ENCODE data around the gene DSE. TPM values are rescaled to one million over a fixed set of nuclear protein-coding genes. Genes with fewer than 3 reads are reported as not detected.
"Not testable (repeated sequence)": the region's sequence is repeated elsewhere in the genome, so short reads cannot be mapped to it uniquely, and the experiment has no call there.

The DSE gene
- total and polyA plus RNA-seq, 5 donors = 6.9 to 34.3 (median 24.6) TPM

DNA sequence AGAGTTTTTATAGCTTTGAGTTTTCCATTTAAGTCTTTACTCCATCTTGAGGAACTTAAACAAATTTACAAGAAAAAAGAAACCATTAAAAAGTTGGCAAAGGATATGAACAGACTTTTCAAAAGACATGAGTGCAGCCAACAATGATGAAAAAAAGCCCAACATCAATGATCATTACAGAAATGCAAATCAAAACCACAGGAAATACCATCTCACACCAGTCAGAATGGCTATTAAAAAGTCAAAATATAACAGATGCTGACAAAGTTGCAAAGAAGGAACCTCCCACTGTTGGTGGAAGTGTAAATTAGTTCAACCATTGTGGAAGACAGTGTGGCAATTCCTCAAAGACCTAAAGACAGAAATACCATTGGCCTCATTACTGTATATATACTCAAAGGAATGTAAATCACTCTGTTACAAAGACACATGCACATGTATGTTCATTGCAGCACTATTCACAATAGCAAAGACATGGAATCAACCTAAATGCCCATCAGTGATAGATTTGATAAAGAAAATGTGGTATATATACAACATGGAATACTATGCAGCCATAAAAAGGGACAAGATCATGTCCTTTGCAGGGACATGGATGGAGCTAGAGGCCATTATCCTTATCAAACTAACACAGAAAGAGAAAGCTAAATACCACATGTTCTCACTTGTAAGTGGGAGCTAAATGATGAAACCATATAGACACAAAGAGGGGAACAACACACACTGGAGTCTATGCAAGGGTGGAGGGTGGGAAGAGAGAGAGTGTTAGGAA is 35.9 kb upstream of the DSE start:
- intact Hi-C loops (cut with DNase I) = not testable (repeated sequence)

DNA sequence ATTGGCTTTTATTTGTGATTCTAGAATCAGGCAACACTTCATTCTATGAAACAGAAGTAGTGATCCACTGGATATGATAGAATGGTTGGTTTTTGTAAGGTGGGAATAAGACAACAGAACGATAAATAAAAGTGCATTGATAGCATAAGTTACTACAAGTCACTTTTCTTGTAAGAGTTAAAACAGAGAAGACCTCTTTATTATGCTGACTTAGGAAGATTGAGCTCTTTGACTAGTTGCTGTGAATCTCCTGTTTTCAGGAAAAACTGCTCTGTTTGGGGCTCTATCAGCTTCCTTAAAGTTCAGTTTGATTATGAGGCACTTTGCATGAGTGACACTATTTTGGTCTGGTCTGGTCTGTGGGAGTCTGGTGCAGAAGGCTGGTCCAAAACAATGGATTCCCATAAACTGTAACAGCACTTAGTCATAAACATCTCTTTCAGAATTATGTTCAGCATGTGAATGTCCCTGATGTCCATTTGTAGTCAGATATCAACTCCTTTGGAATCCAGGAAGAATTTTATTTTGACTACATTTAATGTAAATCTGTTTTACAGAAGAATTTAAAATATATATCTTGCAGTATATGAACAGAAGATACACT is 35.0 kb upstream of the DSE start:
- H3K27ac ChIP-seq (ENCODE audit: low read length) = no peak overlapping the region
- no peaks in the 10 kb centered on the region for H3K27me3 ChIP-seq (ENCODE audit: control insufficient read depth, insufficient read depth)
- H3K9me3 ChIP-seq (ENCODE audit: control insufficient read depth, low read length) = no peaks in the 10 kb centered on the region
- no peak for DNase-seq
- H3K4me1 ChIP-seq (ENCODE audit: control insufficient read depth, insufficient read depth, low read length) = no peaks in the 10 kb centered on the region
- WGBS = 90% methylated on average over 1 of the region's 1 CpG
- H3K4me3 ChIP-seq (ENCODE audit: low read length) = no peak overlapping the region
- no peak for ATAC-seq
- intact Hi-C loops (cut with DNase I) = no loop called here

More for the DNA sequence above, 35.9 kb upstream of the DSE start:
- H3K4me1 ChIP-seq (ENCODE audit: control insufficient read depth, insufficient read depth, low read length); ATAC-seq; H3K27me3 ChIP-seq (ENCODE audit: control insufficient read depth, insufficient read depth); H3K4me3 ChIP-seq (ENCODE audit: low read length); H3K9me3 ChIP-seq (ENCODE audit: control insufficient read depth, low read length); H3K27ac ChIP-seq (ENCODE audit: low read length); DNase-seq: not testable (repeated sequence)

DNA sequence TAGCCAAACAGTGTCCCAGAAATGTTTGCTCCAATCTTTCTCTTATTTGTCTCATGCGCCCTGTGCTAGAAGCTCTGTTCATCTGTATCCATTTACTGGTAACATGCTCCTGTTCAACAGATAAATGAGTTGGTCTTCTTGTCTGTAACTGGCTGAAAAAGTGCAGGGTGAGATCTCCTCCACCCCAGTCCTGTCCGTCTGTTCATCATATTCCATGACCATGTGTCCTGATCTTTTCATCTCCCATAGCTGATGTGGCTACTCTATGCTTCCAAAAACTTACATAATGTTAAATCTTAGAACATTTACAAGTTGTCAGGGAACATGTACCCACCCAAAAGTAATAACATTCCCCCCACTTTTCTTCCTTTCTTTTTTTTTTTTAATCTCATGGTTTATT is 31.8 kb upstream of the DSE start:
- H3K27ac ChIP-seq (ENCODE audit: low read length) = no peak overlapping the region
- H3K27me3 ChIP-seq (ENCODE audit: control insufficient read depth, insufficient read depth) = no peaks in the 10 kb centered on the region
- no peak overlapping the region for H3K4me3 ChIP-seq (ENCODE audit: low read length)
- H3K9me3 ChIP-seq (ENCODE audit: control insufficient read depth, low read length) = no peaks in the 10 kb centered on the region
- DNase-seq (no peak), ATAC-seq (peak in 1 of 2 donors; percentile 36)
- H3K4me1 ChIP-seq (ENCODE audit: control insufficient read depth, insufficient read depth, low read length) = no peaks in the 10 kb centered on the region
- intact Hi-C loops (cut with DNase I) = no loop called here
- 69% methylated on average over 2 of the region's 2 CpGs for WGBS

DNA sequence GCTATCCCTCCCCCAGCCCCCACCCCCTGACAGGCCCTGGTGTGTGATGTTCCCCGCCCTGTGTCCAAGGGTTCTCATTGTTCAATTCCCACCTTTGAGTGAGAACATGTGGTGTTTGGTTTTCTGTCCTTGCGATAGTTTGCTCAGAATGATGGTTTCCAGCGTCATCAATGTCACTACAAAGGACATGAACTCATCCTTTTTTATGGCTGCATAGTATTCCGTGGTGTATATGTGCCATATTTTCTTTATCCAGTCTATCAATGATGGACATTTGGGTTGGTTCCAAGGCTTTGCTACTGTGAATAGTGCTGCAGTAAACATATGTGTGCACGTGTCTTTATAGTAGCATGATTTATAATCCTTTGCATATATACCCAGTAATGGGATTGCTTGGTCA is 30.1 kb upstream of the DSE start:
- H3K27ac ChIP-seq (ENCODE audit: low read length); H3K4me3 ChIP-seq (ENCODE audit: low read length); H3K4me1 ChIP-seq (ENCODE audit: control insufficient read depth, insufficient read depth, low read length); ATAC-seq; intact Hi-C loops (cut with DNase I); H3K27me3 ChIP-seq (ENCODE audit: control insufficient read depth, insufficient read depth); DNase-seq; H3K9me3 ChIP-seq (ENCODE audit: control insufficient read depth, low read length): not testable (repeated sequence)
- WGBS = 97% methylated on average over 5 of the region's 5 CpGs

DNA sequence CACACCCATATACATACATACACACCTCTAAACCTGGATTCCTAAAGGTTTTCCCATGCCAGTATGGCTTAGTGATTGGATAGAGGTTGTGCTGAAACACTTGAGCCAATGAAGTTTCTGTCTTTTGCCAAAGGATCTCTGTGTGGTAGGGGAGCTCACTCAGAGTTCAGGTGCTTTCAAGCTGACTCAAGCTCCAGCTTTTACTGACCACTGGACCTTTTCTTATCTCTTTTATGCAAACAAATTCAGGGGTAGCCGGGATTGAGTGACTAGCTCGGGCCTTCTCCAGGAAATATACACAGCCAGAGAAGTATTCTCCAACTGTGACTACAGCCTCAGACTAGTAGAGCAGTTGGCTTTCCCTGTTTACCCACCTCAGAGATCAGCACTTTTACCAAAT is 21.5 kb upstream of the DSE start:
- no peaks in the 10 kb centered on the region for H3K9me3 ChIP-seq (ENCODE audit: control insufficient read depth, low read length)
- DNase-seq (no peak), ATAC-seq (no peak)
- H3K27ac ChIP-seq (ENCODE audit: low read length) = no peak overlapping the region
- H3K4me1 ChIP-seq (ENCODE audit: control insufficient read depth, insufficient read depth, low read length) = peaks cover 3% of the 10 kb centered on the region
- no peak overlapping the region for H3K4me3 ChIP-seq (ENCODE audit: low read length)
- intact Hi-C loops (cut with DNase I) = no loop called here
- H3K27me3 ChIP-seq (ENCODE audit: control insufficient read depth, insufficient read depth) = no peaks in the 10 kb centered on the region
- 37% methylated on average over 2 of the region's 2 CpGs for WGBS

DNA sequence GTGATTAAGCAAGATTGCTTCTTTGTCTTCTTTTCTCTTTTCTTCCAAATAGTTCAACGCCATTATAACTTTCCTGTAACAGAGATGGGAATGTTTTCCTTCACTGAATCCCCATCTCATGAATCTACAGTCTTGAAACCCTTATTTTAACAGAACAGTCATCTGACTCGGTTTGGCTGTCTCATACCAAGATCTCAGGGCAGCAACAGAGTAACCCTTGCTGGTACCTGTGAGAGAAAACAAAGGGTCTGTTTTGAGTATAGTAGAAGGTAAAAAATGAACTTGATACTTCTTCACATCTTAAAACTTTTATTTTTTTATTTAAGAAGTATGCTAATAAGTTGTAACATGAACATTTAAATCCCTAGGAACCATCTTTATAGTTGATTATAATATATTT is 19.6 kb upstream of the DSE start:
- no peaks in the 10 kb centered on the region for H3K9me3 ChIP-seq (ENCODE audit: control insufficient read depth, low read length)
- WGBS = 68% methylated on average over 2 of the region's 2 CpGs
- H3K27ac ChIP-seq (ENCODE audit: low read length) = no peak overlapping the region
- no peak overlapping the region for H3K4me3 ChIP-seq (ENCODE audit: low read length)
- H3K27me3 ChIP-seq (ENCODE audit: control insufficient read depth, insufficient read depth) = no peaks in the 10 kb centered on the region
- DNase-seq (no peak), ATAC-seq (no peak)
- intact Hi-C loops (cut with DNase I) = no loop called here
- peaks cover 3% of the 10 kb centered on the region for H3K4me1 ChIP-seq (ENCODE audit: control insufficient read depth, insufficient read depth, low read length)

DNA sequence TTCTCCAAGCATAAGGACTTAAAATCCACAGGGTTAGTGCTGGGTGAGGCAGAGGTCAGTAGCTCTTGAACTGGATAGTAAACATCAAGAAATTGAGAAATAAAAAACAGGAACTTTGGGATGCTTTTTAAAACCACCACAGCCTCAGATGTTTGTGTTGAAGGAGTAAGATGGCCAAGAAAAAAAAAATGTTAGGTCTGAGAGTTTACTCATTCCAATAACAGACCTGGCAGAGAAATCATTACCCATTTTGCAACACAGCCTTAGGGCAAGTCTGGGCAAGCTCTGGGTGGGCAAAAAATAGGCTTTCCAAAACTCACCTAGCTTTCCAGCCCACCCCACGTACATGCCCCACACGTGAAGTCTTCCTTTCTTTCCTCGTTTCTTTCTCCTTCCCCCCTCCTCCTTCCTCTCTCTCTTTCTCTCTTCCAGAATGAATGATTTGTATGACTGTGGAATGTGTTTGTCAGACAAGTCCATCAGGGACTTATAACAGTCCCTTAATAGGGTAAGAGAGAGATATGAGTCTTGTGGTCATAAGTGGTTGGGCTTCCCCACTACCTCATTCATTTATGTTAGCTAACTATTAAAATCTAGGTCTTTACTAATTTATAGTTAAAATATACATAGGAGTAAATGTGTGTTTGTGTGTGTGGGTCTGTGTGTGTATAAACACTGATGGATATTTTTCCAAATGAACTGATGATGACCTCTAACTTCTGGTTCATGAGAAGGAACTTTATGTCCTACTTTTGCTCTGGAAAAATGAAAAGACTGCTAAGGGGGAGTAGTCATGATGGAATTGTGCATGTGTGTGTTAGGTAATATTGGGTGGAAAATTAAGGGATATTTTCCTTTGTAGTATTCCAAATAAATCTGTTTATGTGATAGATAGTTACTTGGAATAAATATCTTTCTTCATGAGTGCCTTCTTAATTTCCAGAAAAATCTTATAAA is 18.0 kb upstream of the DSE start:
- 37% methylated on average over 3 of the region's 3 CpGs for whole genome bisulfite sequencing
- peak overlapping the region; percentile 57 for H3K27ac ChIP-seq (ENCODE audit: low read length)
- intact Hi-C loops (cut with DNase I) = no loop called here

DNA sequence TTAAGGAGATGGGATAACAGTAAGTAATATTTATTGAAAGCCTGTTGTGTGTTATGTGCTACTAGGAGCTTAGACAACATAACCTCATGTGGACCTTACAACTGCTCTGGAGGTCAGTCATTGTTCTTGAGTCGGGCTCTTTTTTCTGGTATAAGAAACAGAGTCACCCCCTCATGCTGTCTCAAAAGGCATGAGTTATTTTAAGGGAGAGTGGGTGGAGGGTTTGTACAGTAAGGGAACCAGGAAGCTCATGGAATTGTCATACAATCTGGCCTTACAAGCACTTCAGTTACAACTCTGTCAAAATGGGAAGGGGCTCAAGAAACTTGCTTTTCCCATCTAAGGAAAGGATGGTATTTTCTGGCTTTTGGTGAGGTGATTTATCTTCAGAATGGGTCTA is 16.5 kb upstream of the DSE start:
- no peak overlapping the region for H3K4me3 ChIP-seq (ENCODE audit: low read length)
- peaks cover 3% of the 10 kb centered on the region for H3K4me1 ChIP-seq (ENCODE audit: control insufficient read depth, insufficient read depth, low read length)
- no peaks in the 10 kb centered on the region for H3K9me3 ChIP-seq (ENCODE audit: control insufficient read depth, low read length)
- intact Hi-C loops (cut with DNase I) = no loop called here
- no peaks in the 10 kb centered on the region for H3K27me3 ChIP-seq (ENCODE audit: control insufficient read depth, insufficient read depth)
- 52% methylated on average over 1 of the region's 1 CpG for WGBS
- H3K27ac ChIP-seq (ENCODE audit: low read length) = no peak overlapping the region
- DNase-seq (no peak), ATAC-seq (no peak)

More for the DNA sequence above, 18.0 kb upstream of the DSE start:
- DNase-seq (no peak), ATAC-seq (peak; percentile 84 to 89)
- H3K27me3 ChIP-seq (ENCODE audit: control insufficient read depth, insufficient read depth) = no peaks in the 10 kb centered on the region
- H3K9me3 ChIP-seq (ENCODE audit: control insufficient read depth, low read length) = no peaks in the 10 kb centered on the region
- peaks cover 3% of the 10 kb centered on the region for H3K4me1 ChIP-seq (ENCODE audit: control insufficient read depth, insufficient read depth, low read length)
- H3K4me3 ChIP-seq (ENCODE audit: low read length) = no peak overlapping the region

DNA sequence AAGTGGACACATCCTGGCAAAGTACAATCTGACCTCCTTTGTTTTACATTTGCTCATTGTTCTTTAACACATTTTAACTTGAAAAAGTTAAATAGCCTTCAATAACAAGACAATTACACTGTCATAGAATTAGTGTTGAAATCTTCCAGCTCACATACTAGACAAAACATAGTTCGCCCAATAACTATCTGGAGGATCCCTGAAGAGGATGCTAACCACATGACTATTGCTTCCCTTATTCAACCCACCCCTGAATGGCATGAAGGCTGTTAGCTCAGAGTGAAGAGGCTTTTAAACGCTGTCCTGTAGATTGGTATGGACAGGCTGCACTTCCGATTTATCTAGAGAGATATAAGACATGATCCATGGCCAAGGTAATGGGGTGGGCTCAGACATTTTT is 15.0 kb upstream of the DSE start:
- intact Hi-C loops (cut with DNase I) = no loop called here
- Histone ChIP-seq H3K27ac (ENCODE audit: low read length) (no peak overlapping the region), H3K4me1 (ENCODE audit: control insufficient read depth, insufficient read depth, low read length) (peaks cover 3% of the 10 kb centered on the region), H3K27me3 (ENCODE audit: control insufficient read depth, insufficient read depth) (no peaks in the 10 kb centered on the region), H3K9me3 (ENCODE audit: control insufficient read depth, low read length) (no peaks in the 10 kb centered on the region), H3K4me3 (ENCODE audit: low read length) (no peak overlapping the region)
- ATAC-seq (no peak), DNase-seq (no peak)
- WGBS = 87% methylated on average over 3 of the region's 3 CpGs

DNA sequence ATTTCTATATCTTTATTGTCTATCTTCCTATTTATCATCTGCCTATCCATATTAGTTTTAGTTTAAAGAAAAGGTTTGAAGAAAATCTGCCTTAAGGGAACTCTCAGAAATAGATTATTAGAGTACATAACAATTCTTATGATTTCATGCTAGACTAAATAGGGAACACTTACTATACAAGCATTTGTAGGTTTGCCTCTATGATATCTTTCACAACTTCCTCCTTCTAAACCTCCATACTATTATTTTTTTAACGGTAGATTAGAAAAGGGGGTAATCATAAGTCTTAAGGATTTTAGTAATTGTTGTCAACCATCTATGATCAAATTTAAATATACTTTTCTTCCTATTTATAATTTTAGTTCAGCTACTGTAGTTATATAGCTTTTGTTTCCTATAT is 11.6 kb upstream of the DSE start:
- WGBS = 82% methylated on average over 1 of the region's 1 CpG
- DNase-seq (no peak), ATAC-seq (no peak)
- no peak overlapping the region for H3K27ac ChIP-seq (ENCODE audit: low read length)
- no peak overlapping the region for H3K4me3 ChIP-seq (ENCODE audit: low read length)
- H3K4me1 ChIP-seq (ENCODE audit: control insufficient read depth, insufficient read depth, low read length) = no peaks in the 10 kb centered on the region
- intact Hi-C loops (cut with DNase I) = no loop called here
- H3K9me3 ChIP-seq (ENCODE audit: control insufficient read depth, low read length) = no peaks in the 10 kb centered on the region
- H3K27me3 ChIP-seq (ENCODE audit: control insufficient read depth, insufficient read depth) = no peaks in the 10 kb centered on the region

DNA sequence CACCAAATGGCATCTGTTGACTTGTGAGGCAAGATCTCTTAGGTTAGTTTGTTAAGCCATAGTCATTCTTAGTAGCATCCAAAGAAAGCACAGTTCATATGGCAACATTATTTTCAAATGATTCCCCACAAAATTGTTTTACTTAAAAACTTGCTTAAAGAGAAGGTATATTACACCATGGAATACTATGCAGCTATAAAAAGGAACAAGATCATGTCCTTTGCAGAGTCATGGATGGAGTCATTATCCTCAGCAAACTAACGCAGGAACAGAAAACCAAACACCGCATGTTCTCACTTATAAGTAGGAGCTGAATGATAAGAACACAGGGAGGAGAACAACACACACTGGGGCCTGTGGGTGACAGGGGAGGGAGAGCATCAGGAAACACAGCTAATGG is 10.9 kb upstream of the DSE start:
- 94% methylated on average over 2 of the region's 2 CpGs for WGBS
- no peak overlapping the region for H3K27ac ChIP-seq (ENCODE audit: low read length)
- no peaks in the 10 kb centered on the region for H3K4me1 ChIP-seq (ENCODE audit: control insufficient read depth, insufficient read depth, low read length)
- H3K9me3 ChIP-seq (ENCODE audit: control insufficient read depth, low read length) = no peaks in the 10 kb centered on the region
- no peaks in the 10 kb centered on the region for H3K27me3 ChIP-seq (ENCODE audit: control insufficient read depth, insufficient read depth)
- H3K4me3 ChIP-seq (ENCODE audit: low read length) = no peak overlapping the region
- DNase-seq = no peak
- intact Hi-C loops (cut with DNase I) = no loop called here
- ATAC-seq = no peak
